GM12873 (cell line): ENCODE results near the gene AKAP8.

Experiments
- CTCF ChIP-seq: IDR thresholded peaks from 2 replicates; pipeline ENCODE4 v1.5.1; 2012; ENCODE audit warnings: low read depth, mild to moderate bottlenecking, moderate library complexity, low read length, control low read depth; ENCODE audit not compliant: insufficient read depth; ENCODE audit errors: missing control alignments

AKAP8 gene

DNA sequence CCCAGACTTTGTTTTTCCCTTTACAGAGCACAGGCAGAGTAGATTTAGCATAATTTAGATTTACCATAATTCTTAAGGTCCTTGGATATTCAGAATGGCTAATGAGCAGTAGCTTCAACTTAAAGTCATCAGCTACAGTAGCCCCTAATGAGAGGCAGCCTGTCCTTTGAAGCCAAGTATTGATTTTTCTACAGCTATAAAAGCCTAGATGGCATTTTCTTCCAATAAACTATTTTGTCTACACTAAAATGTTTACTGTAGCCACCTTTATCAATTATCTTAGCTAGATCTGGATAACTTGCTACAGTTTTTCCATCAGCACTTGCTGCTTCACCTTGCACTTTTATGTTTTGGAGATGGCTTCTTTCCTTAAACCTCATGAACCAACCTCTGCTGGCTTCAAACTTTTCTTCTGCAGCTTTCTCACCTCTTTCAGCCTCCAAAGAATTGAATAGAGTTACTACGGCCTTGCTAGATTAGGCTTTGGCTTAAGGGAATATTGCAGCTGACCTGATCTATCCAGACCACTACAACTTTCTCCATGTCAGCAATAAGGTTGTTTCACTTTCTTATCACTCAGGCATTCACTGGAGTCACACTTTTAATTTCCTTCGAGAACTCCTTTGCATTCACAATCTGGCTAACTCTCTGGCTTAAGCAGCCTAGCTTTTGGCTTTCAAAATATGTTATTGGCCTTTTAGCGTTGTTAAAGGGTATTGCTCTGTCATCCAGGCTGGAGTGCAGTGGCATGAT is 73.8 kb downstream of the AKAP8 start:
- TF ChIP-seq CTCF, result no peak

DNA sequence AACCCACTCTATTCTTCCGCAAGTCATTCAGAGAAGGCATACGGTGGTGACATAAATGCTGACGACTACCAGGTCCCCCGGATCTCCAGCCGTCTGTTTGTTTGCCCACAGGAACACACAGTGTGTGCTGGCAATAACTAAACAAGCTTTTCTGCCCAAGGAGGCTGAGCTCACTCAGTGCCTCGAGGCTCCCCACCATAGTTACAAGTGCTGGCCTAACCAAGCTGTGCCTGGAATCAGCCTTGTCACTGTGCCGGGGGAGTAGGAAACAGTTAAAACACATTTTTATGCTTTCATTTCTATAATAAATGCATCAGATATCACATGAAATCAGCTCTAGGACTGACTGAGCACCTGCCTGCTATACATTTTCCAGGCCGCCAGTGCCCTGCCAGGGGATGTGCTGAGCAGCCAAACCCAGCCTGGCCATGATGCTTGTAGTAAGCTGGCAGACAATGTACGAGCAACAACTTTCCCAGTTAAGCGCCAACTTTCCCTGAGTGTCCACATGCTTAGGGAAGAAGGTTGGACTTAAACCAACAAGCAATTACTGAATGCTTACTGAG is 75.4 kb downstream of the AKAP8 start:
- TF ChIP-seq CTCF, result no peak
